NCI-H187 treated with DMSO at 0.1 percent for 48 hours (cell line): ENCODE measurements around the gene ZKSCAN7.
"Not testable (repeated sequence)": the region's sequence is repeated elsewhere in the genome, so short reads cannot be mapped to it uniquely, and the experiment has no call there.

Source experiments
- DNase-seq: peaks from one replicate; lab custom pipeline; 2025; lab: John Stamatoyannopoulos, UW

The ZKSCAN7 gene

GRCh38 chr3:44554626-44555592, at the start of gene ZKSCAN7:
Gene ZKSCAN7, plus strand, starts transcription at chr3:44555193. Its CDS starts 1,855 bp downstream, at chr3:44557048.
- no peak for DNase-seq

GRCh38 chr3:44506556-44506955, 48.4 kb upstream of the ZKSCAN7 start:
- DNase-seq: no peak

GRCh38 chr3:44506961-44507360, 48.0 kb upstream of the ZKSCAN7 start:
- DNase-seq: no peak

GRCh38 chr3:44509393-44509921, 45.5 kb upstream of the ZKSCAN7 start:
- no peak for DNase-seq

GRCh38 chr3:44510000-44510368, 45.0 kb upstream of the ZKSCAN7 start:
- DNase-seq: no peak

- no peak for DNase-seq
Observed at GRCh38 chr3:44511238-44511566, 43.8 kb upstream of the ZKSCAN7 start.

GRCh38 chr3:44513513-44513912, 41.5 kb upstream of the ZKSCAN7 start:
- no peak for DNase-seq

GRCh38 chr3:44516230-44516629, 38.8 kb upstream of the ZKSCAN7 start:
- DNase-seq: no peak

GRCh38 chr3:44518782-44519156, 36.2 kb upstream of the ZKSCAN7 start:
- DNase-seq: no peak

GRCh38 chr3:44521721-44522120, 33.3 kb upstream of the ZKSCAN7 start:
- no peak for DNase-seq

- no peak for DNase-seq
Observed at GRCh38 chr3:44522494-44522933, 32.5 kb upstream of the ZKSCAN7 start.

- no peak for DNase-seq
Observed at GRCh38 chr3:44525060-44525459, 29.9 kb upstream of the ZKSCAN7 start.

- DNase-seq: no peak
Observed at GRCh38 chr3:44529927-44530326, 25.1 kb upstream of the ZKSCAN7 start.

- DNase-seq: no peak
Observed at GRCh38 chr3:44530911-44531310, 24.1 kb upstream of the ZKSCAN7 start.

GRCh38 chr3:44534659-44535058, 20.3 kb upstream of the ZKSCAN7 start:
- not testable (repeated sequence) for DNase-seq

- no peak for DNase-seq
Observed at GRCh38 chr3:44535364-44535763, 19.6 kb upstream of the ZKSCAN7 start.

- not testable (repeated sequence) for DNase-seq
Observed at GRCh38 chr3:44544811-44545210, 10.2 kb upstream of the ZKSCAN7 start.

- no peak for DNase-seq
Observed at GRCh38 chr3:44555723-44556122, 730 bp downstream of the ZKSCAN7 start.

- no peak for DNase-seq
Observed at GRCh38 chr3:44557074-44557473, 2.1 kb downstream of the ZKSCAN7 start.

- no peak for DNase-seq
Observed at GRCh38 chr3:44561076-44561475, 6.1 kb downstream of the ZKSCAN7 start.

- no peak for DNase-seq
Observed at GRCh38 chr3:44562147-44562546, 7.2 kb downstream of the ZKSCAN7 start.

- DNase-seq: no peak
Observed at GRCh38 chr3:44568561-44568960, 13.6 kb downstream of the ZKSCAN7 start.

- DNase-seq: no peak
Observed at GRCh38 chr3:44571024-44571423, 16.0 kb downstream of the ZKSCAN7 start.

GRCh38 chr3:44576613-44577012, 21.6 kb downstream of the ZKSCAN7 start:
- no peak for DNase-seq
